NCI-H774 (cell line): ENCODE results near the gene OTOS.

Experiments
- DNase-seq: peaks from one replicate; lab custom pipeline; 2025; lab: John Stamatoyannopoulos, UW

OTOS gene

GRCh38 chr2:240151477-240152031 lies 11.1 kb upstream of the OTOS start:
- no peak for DNase-seq

- no peak for DNase-seq
Observed at GRCh38 chr2:240149943-240150784, 9.7 kb upstream of the OTOS start.

GRCh38 chr2:240147911-240148587 lies 7.6 kb upstream of the OTOS start:
- no peak for DNase-seq

GRCh38 chr2:240147382-240147781 lies 6.9 kb upstream of the OTOS start:
- DNase-seq: no peak

- DNase-seq: no peak
Observed at GRCh38 chr2:240146627-240147278, 6.3 kb upstream of the OTOS start.

- no peak for DNase-seq
Observed at GRCh38 chr2:240146141-240146561, 5.7 kb upstream of the OTOS start.

GRCh38 chr2:240145461-240145860 lies 5.0 kb upstream of the OTOS start:
- no peak for DNase-seq

- DNase-seq: no peak
Observed at GRCh38 chr2:240144649-240145261, 4.3 kb upstream of the OTOS start.

GRCh38 chr2:240143801-240144648 lies 3.6 kb upstream of the OTOS start:
- no peak for DNase-seq

- DNase-seq: no peak
Observed at GRCh38 chr2:240143276-240143675, 2.8 kb upstream of the OTOS start.

GRCh38 chr2:240142859-240143258 lies 2.4 kb upstream of the OTOS start:
- DNase-seq: no peak

- DNase-seq: no peak
Observed at GRCh38 chr2:240142256-240142775, 1.9 kb upstream of the OTOS start.

GRCh38 chr2:240141736-240142135 lies 1.3 kb upstream of the OTOS start:
- no peak for DNase-seq

- DNase-seq: no peak
Observed at GRCh38 chr2:240140920-240141319, 462 bp upstream of the OTOS start.

- no peak for DNase-seq
Observed at GRCh38 chr2:240139666-240140393, 628 bp downstream of the OTOS start.

GRCh38 chr2:240139011-240139441 lies 1.4 kb downstream of the OTOS start:
- DNase-seq: no peak

- DNase-seq: no peak
Observed at GRCh38 chr2:240138254-240138984, 2.0 kb downstream of the OTOS start.

- DNase-seq: no peak
Observed at GRCh38 chr2:240137596-240138253, 2.7 kb downstream of the OTOS start.
